ENCODE data around the gene HHAT.

Gene HHAT

DNA sequence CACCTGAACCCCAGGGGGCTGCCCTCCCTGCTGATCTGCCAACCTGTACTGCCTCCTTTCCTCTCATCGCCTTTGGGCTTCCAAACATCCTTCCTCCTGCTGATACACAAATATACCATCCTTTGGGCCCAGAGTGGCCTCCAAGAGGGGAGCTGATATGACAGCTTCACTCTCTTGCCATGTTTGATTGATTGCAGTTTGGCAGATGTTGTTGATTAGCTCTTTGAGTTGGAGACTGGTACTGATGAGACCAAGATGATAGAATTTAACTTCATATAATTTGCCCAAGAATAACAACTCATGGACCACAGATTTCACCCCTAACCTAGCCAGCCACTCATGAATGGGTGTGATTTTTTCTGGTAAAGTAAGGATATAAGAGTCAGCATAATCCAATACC lies 227.8 kb downstream of the HHAT start:
- Histone ChIP-seq H3K4me3 (ENCODE audit: low read length) (no peak overlapping the region), H3K9ac (ENCODE audit: low read length) (no peak overlapping the region), H3K27ac (ENCODE audit: low read length) (no peak overlapping the region), H3K9me2 (replicated peaks; ENCODE audit: insufficient read depth, low read length) (no peaks in the 10 kb centered on the region), H3F3A (ENCODE audit: insufficient read depth, low read length) (no peaks in the 10 kb centered on the region), H3K4me2 (ENCODE audit: low read depth, low read length) (no peak overlapping the region), H3K27me3 (replicated peaks; ENCODE audit: insufficient read depth, low read length) (no peaks in the 10 kb centered on the region), H4K20me1 (ENCODE audit: insufficient read depth, low read length) (no peaks in the 10 kb centered on the region), H3K79me2 (ENCODE audit: low read length) (no peaks in the 10 kb centered on the region), H3K4me1 (ENCODE audit: low read length) (no peaks in the 10 kb centered on the region), H3K9me3 (replicated peaks; ENCODE audit: insufficient read depth, low read length) (no peaks in the 10 kb centered on the region), H2AFZ (ENCODE audit: low read length) (no peak overlapping the region), H3K36me3 (replicated peaks; ENCODE audit: insufficient read depth, low read length) (no peaks in the 10 kb centered on the region)
- DNase-seq = no peak
- no peak for TF ChIP-seq EZH2phosphoT487 (IDR thresholded peaks at IDR 0.05; ENCODE audit: low read length)
- no peak for TF ChIP-seq EZH2 (optimal IDR thresholded peaks at IDR 0.05; ENCODE audit: low read depth, low read length)
- TF ChIP-seq, protein P1, sequence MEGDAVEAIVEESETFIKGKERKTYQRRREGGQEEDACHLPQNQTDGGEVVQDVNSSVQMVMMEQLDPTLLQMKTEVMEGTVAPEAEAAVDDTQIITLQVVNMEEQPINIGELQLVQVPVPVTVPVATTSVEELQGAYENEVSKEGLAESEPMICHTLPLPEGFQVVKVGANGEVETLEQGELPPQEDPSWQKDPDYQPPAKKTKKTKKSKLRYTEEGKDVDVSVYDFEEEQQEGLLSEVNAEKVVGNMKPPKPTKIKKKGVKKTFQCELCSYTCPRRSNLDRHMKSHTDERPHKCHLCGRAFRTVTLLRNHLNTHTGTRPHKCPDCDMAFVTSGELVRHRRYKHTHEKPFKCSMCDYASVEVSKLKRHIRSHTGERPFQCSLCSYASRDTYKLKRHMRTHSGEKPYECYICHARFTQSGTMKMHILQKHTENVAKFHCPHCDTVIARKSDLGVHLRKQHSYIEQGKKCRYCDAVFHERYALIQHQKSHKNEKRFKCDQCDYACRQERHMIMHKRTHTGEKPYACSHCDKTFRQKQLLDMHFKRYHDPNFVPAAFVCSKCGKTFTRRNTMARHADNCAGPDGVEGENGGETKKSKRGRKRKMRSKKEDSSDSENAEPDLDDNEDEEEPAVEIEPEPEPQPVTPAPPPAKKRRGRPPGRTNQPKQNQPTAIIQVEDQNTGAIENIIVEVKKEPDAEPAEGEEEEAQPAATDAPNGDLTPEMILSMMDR (IDR thresholded peaks at IDR 0.05; ENCODE audit: low read length) = no peak

DNA sequence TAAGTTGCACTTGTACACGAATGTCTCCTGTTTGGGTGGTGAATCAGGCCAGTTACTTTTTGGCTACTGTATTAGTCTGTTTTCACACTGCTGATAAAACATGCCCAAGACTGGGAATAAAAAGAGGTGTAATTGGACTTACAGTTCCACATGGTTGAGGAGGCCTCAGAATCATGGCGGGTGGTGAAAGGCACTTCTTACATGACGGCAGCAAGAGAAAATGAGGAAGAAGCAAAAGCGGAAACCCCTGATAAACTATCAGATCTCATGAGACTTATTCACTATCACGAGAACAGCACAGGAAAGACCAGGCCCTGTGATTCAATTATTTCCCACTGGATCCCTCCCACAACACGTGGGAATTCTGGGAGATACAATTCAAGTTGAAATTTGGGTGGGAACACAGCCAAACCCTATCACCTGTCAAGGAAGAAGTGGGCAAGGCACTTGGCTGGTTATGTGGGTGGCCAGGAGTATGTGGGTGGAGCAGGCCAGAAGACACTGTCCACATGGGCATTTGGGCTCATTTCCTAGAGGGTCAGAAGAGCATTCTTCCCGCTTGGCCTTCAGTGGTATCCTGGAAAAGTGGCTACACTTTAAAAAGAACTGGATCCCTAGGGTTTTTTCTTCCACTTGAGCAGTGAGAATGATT lies 228.8 kb downstream of the HHAT start:
- Histone ChIP-seq H3K4me3 (ENCODE audit: low read length) (no peak overlapping the region), H3K27ac (ENCODE audit: low read length) (no peak overlapping the region), H3K27me3 (replicated peaks; ENCODE audit: insufficient read depth, low read length) (no peaks in the 10 kb centered on the region), H4K20me1 (ENCODE audit: insufficient read depth, low read length) (no peaks in the 10 kb centered on the region), H3K4me1 (ENCODE audit: low read length) (no peaks in the 10 kb centered on the region), H2AFZ (ENCODE audit: low read length) (no peak overlapping the region), H3K79me2 (ENCODE audit: low read length) (no peaks in the 10 kb centered on the region), H3F3A (ENCODE audit: insufficient read depth, low read length) (no peaks in the 10 kb centered on the region), H3K9me3 (replicated peaks; ENCODE audit: insufficient read depth, low read length) (no peaks in the 10 kb centered on the region), H3K36me3 (replicated peaks; ENCODE audit: insufficient read depth, low read length) (no peaks in the 10 kb centered on the region), H3K9me2 (replicated peaks; ENCODE audit: insufficient read depth, low read length) (no peaks in the 10 kb centered on the region), H3K4me2 (ENCODE audit: low read depth, low read length) (no peak overlapping the region), H3K9ac (ENCODE audit: low read length) (no peak overlapping the region)
- TF ChIP-seq EZH2phosphoT487 (IDR thresholded peaks at IDR 0.05; ENCODE audit: low read length) (no peak), EZH2 (optimal IDR thresholded peaks at IDR 0.05; ENCODE audit: low read depth, low read length) (no peak)
- TF ChIP-seq, protein P1 (IDR thresholded peaks at IDR 0.05; ENCODE audit: low read length) = no peak
- no peak for DNase-seq

DNA sequence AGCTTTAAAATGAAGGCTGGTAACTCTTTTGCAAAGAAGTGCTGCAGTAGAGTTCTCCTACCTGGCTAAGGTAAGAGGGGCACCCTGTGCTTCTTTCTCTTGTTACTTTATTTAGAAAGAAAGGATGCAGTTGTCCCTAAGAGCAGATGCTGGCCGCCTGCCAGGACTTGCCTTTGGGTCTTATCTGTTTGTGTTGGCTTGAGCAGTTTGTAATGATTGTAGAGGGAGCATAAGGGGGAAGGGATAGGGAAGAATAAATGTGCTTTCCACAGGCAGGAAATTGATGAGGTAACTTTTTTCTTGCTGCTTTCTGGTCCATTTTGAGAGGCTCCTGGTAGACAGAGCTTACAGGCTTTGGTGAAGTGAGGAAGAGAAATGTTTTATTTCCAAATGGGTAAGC lies 229.6 kb downstream of the HHAT start:
- no peaks in the 10 kb centered on the region for H3K36me3 ChIP-seq (replicated peaks; ENCODE audit: insufficient read depth, low read length)
- H3K4me2 ChIP-seq (ENCODE audit: low read depth, low read length) = no peak overlapping the region
- no peaks in the 10 kb centered on the region for H3F3A ChIP-seq (ENCODE audit: insufficient read depth, low read length)
- H4K20me1 ChIP-seq (ENCODE audit: insufficient read depth, low read length) = no peaks in the 10 kb centered on the region
- H3K79me2 ChIP-seq (ENCODE audit: low read length) = no peaks in the 10 kb centered on the region
- H3K9me3 ChIP-seq (replicated peaks; ENCODE audit: insufficient read depth, low read length) = no peaks in the 10 kb centered on the region
- no peaks in the 10 kb centered on the region for H3K4me1 ChIP-seq (ENCODE audit: low read length)
- no peaks in the 10 kb centered on the region for H3K9me2 ChIP-seq (replicated peaks; ENCODE audit: insufficient read depth, low read length)
- no peak overlapping the region for H3K4me3 ChIP-seq (ENCODE audit: low read length)
- DNase-seq = no peak
- H3K9ac ChIP-seq (ENCODE audit: low read length) = no peak overlapping the region
- H3K27me3 ChIP-seq (replicated peaks; ENCODE audit: insufficient read depth, low read length) = no peaks in the 10 kb centered on the region
- TF ChIP-seq EZH2 (optimal IDR thresholded peaks at IDR 0.05; ENCODE audit: low read depth, low read length) (no peak), EZH2phosphoT487 (IDR thresholded peaks at IDR 0.05; ENCODE audit: low read length) (no peak)
- TF ChIP-seq, protein P1 (IDR thresholded peaks at IDR 0.05; ENCODE audit: low read length) = no peak
- H2AFZ ChIP-seq (ENCODE audit: low read length) = no peak overlapping the region
- no peak overlapping the region for H3K27ac ChIP-seq (ENCODE audit: low read length)

All from MM.1S (cell line).